UCSD-AML1 (cell line): ENCODE results near the gene CBX4.

Source experiments
- DNase-seq: peaks from one replicate; lab custom pipeline; 2025; ENCODE audit not compliant: unreplicated experiment; lab: John Stamatoyannopoulos, UW

The CBX4 gene

DNA sequence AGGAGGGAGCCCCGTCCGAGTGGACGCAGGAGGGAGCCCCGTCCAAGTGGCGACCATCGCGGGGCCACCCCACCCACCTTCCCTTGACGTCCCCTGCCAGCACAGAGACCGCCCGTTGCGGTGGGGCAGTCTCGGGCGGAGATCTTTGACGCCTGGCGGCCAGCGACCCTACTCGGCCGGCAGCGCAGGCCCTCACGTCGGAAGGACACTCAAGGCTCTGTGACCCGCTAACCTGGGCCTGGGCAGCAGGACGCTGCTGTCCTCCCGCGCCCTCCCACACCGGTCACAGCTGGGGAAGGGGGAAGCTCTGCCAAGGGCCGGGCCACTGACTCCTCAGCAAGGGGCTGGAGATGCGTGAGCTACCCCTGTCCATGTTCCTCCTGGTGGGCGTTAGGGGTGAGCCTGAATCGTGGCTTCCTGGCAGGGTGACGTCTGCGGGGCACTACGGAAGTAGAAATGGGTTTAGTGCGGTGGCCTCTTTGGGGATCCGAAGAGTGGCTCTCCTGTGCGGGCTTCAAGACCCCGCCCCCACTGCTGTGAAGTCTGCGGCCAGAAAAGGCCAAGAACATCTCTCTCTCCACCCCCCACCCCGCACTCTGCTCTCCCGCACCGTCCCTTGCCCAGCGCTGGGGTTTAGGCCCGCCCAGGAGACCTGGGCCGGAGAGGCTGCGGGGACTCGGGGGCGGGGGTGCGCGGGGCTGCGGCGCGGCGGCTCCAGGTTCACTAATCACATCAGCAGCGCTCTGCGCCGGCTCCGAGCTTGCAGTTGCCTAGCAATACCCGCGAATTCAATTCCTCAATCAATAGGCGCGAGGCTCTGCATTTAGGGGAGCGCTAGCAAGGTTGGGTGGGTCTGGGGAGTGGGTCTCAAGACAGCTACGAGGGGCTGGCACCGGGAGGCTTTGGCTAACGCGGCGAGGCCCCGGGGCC, 48.2 kb downstream of the CBX4 start:
- no peak for DNase-seq

DNA sequence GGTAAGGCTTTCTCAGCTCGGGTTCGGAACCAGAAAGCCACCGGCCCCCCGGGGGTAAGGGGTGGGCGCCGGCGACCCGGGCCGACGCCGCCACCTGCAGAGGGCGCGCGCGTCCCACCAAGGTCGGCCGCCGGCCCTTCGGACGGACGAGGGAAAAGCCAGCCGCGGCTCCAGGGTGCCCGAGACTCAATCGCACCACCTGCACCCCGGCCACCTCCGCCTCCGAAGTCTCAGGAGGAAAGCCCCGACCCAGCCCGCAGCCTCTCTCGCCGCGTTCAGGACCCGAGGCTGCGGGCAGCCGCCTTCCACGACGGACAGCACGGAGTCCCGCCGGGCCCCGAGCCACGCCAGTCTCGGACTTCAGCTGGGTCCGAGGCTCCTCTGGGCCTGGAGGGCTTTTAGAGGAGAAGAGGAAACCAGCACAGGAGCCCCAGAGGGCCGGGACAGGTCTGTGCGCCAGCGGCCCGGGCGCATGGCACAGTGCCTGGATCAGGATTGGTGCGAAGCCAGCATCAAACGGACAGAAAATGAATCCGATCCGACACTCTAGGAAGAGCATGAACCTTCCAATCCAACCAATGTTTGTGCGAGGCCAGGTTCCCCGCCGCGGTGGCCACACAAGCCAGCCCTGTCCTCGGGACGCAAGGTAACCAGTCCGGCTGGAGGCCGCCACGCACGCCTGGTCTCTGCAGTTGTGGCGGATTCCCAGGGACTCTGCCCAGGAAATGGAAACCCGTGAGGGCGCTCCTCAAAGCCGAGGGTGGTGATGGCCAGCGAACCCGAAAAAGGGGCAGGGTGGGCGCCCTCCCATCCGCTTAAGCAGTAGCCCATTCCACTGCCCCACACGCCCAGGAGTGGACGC, 49.1 kb downstream of the CBX4 start:
- DNase-seq = peak; percentile 49

DNA sequence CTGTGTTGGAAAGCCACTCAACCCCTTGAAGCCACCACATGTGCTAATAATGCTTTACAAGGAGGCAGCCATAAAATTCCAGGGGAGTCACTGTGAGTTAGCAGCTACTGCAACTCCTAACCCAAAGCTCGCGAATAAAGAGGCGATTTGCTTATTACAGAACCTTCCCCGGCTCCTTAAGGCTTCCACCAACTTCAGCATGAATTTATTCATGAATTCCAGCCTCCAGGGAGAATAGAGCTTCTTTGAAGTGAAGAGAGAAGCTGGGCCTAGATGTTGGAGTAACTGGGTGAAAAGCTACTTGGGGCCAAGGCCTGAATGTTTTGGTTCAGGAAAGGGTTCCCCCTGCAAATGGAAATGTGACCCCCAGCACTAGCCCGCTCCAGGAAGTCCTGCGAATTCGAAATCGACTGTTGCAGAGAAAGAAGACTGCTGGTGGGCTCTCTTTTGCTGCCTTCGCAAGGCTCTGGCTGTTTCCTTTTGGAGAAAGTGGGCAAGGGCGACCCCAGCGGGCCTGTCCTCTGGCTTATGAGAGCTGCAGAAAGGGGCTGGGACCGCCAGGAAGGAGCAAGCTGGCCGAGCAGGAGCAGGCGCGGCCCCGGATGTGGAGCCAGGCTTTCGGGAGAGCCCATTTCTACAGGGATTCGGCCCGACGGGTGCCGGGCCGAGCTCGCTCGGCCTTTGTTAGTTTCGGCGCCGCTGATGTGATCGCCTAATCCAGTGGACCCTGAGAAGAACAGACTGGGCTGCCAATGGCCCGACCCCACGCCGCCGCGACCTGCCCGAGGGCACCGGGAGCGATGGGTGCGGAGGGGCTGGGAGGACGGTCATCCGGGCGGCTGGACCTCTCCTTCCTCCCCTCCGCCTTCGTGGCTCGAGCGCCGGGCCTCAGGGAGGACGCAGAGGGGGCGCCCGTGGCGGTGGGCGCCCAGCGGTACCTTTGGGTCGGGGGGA, 50.0 kb downstream of the CBX4 start:
- no peak for DNase-seq

DNA sequence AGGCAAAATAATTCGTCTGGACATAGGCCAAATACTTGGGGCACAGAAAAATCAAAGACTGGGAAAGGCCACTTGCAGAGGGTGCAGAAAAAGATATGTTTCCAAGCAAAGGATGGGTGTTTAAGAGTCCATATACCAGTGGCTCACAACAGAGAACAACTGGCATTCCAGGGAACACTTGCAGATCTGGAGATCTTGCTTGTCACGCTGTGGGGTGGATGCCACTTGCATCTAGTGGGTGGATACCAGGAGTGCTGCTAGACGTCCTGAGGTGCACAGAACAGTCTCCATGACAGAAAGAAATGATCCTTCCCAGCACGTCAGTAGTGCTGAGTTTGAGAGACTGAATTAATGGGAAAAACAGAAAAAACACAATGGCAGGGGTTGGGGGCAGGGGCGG, 50.8 kb downstream of the CBX4 start:
- no peak for DNase-seq

DNA sequence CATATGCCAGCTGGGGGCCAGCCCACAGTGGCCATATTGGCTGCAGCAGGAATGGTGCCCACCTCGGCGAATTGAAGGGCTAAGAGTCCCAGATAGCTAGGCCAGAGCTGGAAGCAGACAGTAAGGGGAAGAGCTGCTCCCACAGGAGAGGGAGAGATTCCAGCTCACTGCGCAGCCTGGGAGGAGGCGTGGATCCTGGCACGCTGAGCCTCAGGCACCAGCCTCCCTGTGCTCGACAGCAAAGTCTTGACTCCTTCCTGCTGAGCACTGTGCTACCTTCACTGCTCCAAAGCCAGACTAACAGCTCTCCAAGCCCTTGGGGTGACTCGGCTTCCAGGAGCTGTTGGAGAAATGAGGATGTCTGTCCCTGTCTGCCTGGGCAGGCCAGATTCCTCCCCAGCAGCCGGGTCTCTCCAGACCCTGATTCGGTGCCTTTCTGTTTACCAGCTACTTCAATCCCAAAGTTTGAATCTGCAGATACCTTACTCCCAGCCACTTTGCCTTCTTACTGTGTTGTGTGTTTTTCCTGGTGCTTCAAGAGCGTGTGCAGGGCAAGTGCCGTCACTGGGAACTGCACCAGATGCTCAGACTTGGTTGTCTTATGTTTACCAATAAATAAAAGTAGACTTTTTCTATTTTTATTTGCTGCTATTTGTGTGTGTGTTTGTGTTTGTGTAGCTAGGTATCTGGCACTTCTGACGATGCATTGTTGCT, 52.2 kb downstream of the CBX4 start:
- no peak for DNase-seq

DNA sequence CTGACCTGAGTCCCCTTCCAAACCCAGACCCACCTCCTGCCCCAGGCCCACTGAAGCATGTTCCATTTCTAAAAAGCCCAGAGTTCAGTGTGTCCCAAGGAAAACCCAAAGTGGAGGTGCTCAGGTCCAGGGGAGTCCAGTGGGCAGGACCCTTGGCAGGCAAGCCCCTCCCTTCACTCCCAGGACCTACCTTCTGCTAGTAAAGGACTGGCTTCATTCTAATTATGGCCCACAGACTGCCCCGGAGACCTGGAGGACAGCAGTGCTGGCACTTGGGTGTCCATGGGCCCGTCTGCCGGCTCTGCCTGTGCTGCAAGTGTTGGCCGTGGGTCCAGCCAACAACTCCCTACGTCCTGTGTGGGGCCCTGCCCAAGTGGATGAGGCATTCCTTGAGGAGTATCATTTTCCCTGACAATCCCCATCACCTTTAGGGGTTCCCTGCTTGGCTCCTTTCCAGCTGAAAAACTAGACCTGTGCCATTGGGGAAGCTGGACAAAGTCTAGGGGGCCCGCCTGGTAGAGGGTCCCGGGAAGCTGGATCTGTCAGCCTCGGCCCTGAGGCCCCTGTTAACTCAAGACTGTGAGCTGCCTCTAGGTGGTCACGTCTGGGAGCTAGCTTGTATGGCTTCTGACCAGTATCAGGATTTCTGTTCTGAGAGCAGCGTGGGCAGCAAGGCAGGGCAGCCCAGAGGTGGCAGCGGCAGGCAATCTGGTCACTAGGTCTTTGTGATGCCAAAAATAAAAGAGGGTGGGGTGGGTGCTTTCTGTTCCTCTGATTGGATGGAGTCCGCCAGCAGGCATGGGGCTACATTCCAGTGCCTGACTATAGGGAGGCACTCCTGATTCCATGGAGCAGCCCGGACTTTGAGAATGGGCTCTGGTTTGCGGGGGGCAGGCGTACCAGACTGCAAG, 53.1 kb downstream of the CBX4 start:
- no peak for DNase-seq

DNA sequence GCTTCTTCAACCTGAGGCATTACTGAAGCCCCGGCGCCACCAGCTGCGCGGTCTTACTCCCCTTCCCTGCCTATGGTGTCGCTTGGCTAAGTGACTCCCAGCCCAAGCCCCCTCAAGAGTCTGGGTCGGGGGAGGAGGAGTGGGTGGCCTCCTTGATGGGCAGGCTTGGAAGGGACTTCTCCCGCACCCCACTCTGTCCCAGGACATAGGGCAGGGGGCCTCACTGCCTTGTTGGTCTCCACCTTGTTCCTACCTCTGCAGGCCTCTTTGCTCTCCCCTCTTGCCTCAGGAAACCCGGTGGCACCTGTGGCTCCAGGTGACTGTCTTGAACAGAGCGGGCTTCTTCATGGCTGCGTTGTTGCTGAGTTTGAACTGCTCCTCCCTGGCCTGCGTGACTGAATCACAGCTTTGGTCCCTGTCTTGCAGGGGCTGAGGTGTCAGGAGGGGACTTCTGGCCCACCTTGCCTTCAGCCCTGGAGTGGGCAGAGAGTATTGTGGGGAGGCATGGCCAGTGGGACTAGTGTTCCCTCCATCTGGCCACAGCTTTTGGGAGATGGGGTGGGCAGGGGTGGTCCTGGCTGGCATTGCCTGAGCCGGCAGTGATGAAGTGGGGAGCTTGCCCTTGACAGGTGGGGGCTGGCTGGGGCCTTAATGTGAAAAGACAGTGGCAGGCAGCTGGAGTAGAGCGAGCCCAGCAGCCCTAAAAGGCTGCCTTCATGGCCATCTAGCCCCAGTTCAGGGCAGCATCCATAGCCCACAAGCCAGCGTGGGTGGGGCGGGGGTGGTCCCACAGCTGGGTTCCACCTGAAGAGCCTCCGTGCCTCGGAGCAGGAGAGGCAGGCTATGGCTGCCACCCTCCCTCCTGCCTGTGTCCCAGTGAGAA, 54.0 kb downstream of the CBX4 start:
- DNase-seq = no peak

DNA sequence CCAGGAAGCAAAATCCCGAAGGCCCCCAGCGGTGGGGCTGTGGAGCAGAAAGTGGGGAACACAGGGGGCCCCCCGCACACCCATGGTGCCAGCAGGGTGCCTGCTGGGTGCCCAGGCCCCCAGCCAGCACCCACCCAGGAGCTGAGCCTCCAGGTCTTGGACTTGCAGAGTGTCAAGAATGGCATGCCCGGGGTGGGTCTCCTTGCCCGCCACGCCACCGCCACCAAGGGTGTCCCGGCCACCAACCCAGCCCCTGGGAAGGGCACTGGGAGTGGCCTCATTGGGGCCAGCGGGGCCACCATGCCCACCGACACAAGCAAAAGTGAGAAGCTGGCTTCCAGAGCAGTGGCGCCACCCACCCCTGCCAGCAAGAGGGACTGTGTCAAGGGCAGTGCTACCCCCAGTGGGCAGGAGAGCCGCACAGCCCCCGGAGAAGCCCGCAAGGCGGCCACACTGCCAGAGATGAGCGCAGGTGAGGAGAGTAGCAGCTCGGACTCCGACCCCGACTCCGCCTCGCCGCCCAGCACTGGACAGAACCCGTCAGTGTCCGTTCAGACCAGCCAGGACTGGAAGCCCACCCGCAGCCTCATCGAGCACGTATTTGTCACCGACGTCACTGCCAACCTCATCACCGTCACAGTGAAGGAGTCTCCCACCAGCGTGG, 54.8 kb downstream of the CBX4 start:
- DNase-seq = no peak

DNA sequence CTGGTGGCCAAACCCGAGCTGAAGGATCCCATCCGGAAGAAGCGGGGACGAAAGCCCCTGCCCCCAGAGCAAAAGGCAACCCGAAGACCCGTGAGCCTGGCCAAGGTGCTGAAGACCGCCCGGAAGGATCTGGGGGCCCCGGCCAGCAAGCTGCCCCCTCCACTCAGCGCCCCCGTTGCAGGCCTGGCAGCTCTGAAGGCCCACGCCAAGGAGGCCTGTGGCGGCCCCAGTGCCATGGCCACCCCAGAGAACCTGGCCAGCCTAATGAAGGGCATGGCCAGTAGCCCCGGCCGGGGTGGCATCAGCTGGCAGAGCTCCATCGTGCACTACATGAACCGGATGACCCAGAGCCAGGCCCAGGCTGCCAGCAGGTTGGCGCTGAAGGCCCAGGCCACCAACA, 55.3 kb downstream of the CBX4 start:
- no peak for DNase-seq
